Vagina (tissue), 2 donors: Measurements from ENCODE around the gene AHCYL2. TPM values are rescaled to one million over a fixed set of nuclear protein-coding genes. Genes with fewer than 3 reads are reported as not detected.

Source experiments
- DNase-seq, 2 donors: peaks; one replicate each; pipeline ENCODE4 v3.0.0-alpha.2; 2017; ENCODE audit errors: extremely low spot score in 2 of 2
- H3K27ac ChIP-seq: fragments of 200-600 bp; sonication (generic); one replicate; pipeline ENCODE4 v1.5.1; 2019
- H3K27me3 ChIP-seq: fragments of 200-600 bp; sonication (generic); one replicate; pipeline ENCODE4 v1.5.1; 2019
- H3K36me3 ChIP-seq, 2 donors: fragments of 200-600 bp; sonication (generic); one replicate each; pipeline ENCODE4 v1.5.1; 2017 to 2019
- H3K4me1 ChIP-seq: fragments of 200-600 bp; sonication (generic); one replicate; pipeline ENCODE4 v1.5.1; 2019
- H3K4me3 ChIP-seq, 2 donors: fragments of 200-600 bp; sonication (generic); 1 replicate in 1 of 2; 2 replicates in 1 of 2; pipeline ENCODE4 v1.5.1; 2016 to 2019
- H3K9me3 ChIP-seq: fragments of 200-600 bp; sonication (generic); one replicate; pipeline ENCODE4 v1.5.1; 2019
- POLR2A ChIP-seq, 2 donors: fragments of 450-650 bp; IDR thresholded peaks; one replicate each; pipeline ENCODE4 v1.6.1; 2017; ENCODE audit warnings: antibody characterized with exemption in 2 of 2, mild to moderate bottlenecking in 2 of 2, moderate library complexity in 2 of 2
- POLR2AphosphoS5 ChIP-seq, 2 donors: sonication (generic); formaldehyde crosslinking; IDR thresholded peaks; one replicate each; pipeline ENCODE4 v1.9.0; 2017; ENCODE audit warnings: antibody characterized with exemption in 2 of 2, mild to moderate bottlenecking in 2 of 2, low read depth in 1 of 2; ENCODE audit not compliant: insufficient read depth in 1 of 2
- intact Hi-C: fragments of 100-400 bp; cut with DNase I; formaldehyde crosslinking; loops from one replicate; pipeline ENCODE4 v1.15.1; 2023
- total RNA-seq: library from RNA; depleted of rRNA; stranded (reverse); fragments of >200 nt; gene quantifications from one replicate; pipeline ENCODE4 v1.2.3, GENCODE V29; 2016
- TF ChIP-seq, protein P1 (sequence below), 3 experiments: fragments of 450-650 bp in 2 of 3; fragments of 200-600 bp in 1 of 3; sonication (generic) in 1 of 3; IDR thresholded peaks; one replicate each; pipeline ENCODE4 v1.5.1; 2017 to 2019; ENCODE audit warnings: antibody characterized with exemption in 3 of 3, mild to moderate bottlenecking in 2 of 3, moderate library complexity in 2 of 3

AHCYL2 gene
- total RNA-seq, 1 donor from 2014 or later, result 19.6 TPM

DNA sequence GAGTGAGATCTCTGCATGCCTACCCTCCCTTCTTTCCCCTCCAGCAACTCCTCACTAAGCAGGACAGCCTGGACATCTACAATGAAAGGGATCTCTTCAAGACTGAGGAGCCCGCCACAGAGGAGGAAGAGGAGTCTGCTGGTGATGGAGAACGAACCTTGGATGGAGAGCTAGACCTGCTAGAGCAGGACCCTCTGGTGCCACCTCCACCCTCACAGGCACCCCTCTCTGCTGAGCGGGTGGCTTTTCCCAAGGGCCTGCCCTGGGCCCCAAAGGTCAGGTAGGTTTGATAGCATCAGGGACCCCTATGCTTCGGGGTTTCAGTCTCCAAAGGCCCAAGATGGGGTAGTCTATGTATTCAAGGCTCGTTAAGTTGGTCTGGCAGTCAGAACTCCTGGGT lies 233.3 kb downstream of the AHCYL2 start:
- peak in 1 of 2 donors; percentile 67 for DNase-seq
- Histone ChIP-seq H3K27ac (no peak overlapping the region), H3K4me3 (no peak overlapping the region), H3K27me3 (no peaks in the 10 kb centered on the region), H3K4me1 (no peaks in the 10 kb centered on the region), H3K36me3 (no peaks in the 10 kb centered on the region), H3K9me3 (no peaks in the 10 kb centered on the region)
- intact Hi-C loops, result no loop called here
- TF ChIP-seq POLR2AphosphoS5 (IDR thresholded peaks at IDR 0.05; ENCODE audit: insufficient read depth in 1 of 2, low read depth in 1 of 2) (no peak), POLR2A (IDR thresholded peaks at IDR 0.05) (no peak)
- TF ChIP-seq, protein P1, sequence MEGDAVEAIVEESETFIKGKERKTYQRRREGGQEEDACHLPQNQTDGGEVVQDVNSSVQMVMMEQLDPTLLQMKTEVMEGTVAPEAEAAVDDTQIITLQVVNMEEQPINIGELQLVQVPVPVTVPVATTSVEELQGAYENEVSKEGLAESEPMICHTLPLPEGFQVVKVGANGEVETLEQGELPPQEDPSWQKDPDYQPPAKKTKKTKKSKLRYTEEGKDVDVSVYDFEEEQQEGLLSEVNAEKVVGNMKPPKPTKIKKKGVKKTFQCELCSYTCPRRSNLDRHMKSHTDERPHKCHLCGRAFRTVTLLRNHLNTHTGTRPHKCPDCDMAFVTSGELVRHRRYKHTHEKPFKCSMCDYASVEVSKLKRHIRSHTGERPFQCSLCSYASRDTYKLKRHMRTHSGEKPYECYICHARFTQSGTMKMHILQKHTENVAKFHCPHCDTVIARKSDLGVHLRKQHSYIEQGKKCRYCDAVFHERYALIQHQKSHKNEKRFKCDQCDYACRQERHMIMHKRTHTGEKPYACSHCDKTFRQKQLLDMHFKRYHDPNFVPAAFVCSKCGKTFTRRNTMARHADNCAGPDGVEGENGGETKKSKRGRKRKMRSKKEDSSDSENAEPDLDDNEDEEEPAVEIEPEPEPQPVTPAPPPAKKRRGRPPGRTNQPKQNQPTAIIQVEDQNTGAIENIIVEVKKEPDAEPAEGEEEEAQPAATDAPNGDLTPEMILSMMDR (IDR thresholded peaks at IDR 0.05), result no peak

DNA sequence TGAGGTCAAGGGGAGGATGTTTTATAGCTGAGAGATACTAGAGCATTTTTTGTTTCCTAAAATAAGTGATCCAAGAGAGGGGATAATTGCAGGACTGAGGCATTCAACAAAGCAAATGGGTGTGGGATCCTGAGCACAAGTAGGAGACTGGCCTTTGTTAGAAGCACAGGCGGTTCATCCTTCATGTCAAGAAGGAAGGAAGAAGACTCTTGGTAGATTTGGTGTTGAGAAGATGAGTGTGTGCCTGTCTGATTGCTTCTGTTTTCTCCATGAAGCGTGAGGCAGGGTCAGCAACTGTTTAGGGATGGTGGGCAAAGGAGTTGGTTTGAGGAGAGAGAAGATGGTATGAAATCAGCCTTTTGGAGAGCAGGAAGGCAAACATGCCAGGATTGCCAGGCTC lies 237.0 kb downstream of the AHCYL2 start:
- intact Hi-C loops, result loop anchor here (10.0 kb wide), 1 partner anchor 97 kb away; no protein-coding TSS in a partner anchor
- H3K27ac ChIP-seq, result no peak overlapping the region
- DNase-seq, result no peak
- no peak overlapping the region for H3K4me3 ChIP-seq
- no peaks in the 10 kb centered on the region for H3K4me1 ChIP-seq
- H3K27me3 ChIP-seq, result no peaks in the 10 kb centered on the region
- TF ChIP-seq, protein P1 (IDR thresholded peaks at IDR 0.05), result no peak
- TF ChIP-seq POLR2AphosphoS5 (IDR thresholded peaks at IDR 0.05; ENCODE audit: insufficient read depth in 1 of 2, low read depth in 1 of 2) (no peak), POLR2A (IDR thresholded peaks at IDR 0.05) (no peak)
- H3K36me3 ChIP-seq, result no peaks in the 10 kb centered on the region
- H3K9me3 ChIP-seq, result no peaks in the 10 kb centered on the region

DNA sequence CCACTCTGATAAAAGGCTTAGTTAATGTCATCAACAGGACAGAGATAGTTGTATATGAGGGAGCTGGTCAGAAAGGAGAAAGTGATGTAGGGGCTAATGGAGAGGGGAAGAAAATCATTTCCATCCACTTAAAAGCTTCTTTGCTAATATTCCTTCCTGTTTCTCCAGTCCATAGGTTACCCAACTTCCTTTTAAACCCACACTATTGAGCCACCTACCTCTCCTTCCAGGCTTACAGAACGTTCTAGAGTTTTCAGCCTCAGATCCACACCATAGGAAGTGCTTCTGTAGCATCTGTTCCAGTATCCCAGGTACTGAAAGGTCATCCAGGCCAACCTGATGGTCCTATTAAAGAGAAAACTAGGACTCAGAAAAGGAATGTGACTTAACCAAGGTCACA lies 237.6 kb downstream of the AHCYL2 start:
- DNase-seq, result no peak
- intact Hi-C loops, result loop anchor here (10.0 kb wide), 1 partner anchor 98 kb away; no protein-coding TSS in a partner anchor
- Histone ChIP-seq H3K4me3 (no peak overlapping the region), H3K27ac (no peak overlapping the region), H3K9me3 (no peaks in the 10 kb centered on the region), H3K27me3 (no peaks in the 10 kb centered on the region), H3K36me3 (no peaks in the 10 kb centered on the region), H3K4me1 (no peaks in the 10 kb centered on the region)
- no peak for TF ChIP-seq POLR2AphosphoS5 (IDR thresholded peaks at IDR 0.05; ENCODE audit: insufficient read depth in 1 of 2, low read depth in 1 of 2)
- TF ChIP-seq, protein P1 (IDR thresholded peaks at IDR 0.05), result no peak
- TF ChIP-seq POLR2A (IDR thresholded peaks at IDR 0.05), result no peak

DNA sequence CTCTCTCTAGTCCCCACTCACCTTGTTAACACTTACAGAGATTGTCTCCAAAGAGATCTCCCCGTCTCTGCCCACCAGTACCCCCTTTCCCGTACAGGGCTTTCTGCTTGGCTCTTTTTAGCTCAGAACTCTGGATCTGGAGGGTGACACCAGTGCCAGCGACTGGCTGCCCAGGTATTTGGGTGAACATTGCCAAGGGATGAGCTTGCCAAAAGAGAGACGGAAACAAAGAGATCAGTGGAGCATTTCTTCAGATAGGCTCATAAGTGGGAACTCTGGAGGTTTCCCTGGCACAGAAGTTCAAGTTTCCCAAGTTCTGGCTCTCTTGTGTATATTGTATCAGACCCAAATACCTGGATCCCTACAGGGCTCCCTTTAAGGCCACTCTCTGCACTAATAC lies 239.4 kb downstream of the AHCYL2 start:
- Histone ChIP-seq H3K4me3 (no peak overlapping the region), H3K36me3 (no peaks in the 10 kb centered on the region), H3K9me3 (no peaks in the 10 kb centered on the region), H3K27me3 (no peaks in the 10 kb centered on the region), H3K4me1 (no peaks in the 10 kb centered on the region), H3K27ac (no peak overlapping the region)
- no peak for TF ChIP-seq POLR2A (IDR thresholded peaks at IDR 0.05)
- TF ChIP-seq, protein P1 (IDR thresholded peaks at IDR 0.05), result no peak
- no peak for TF ChIP-seq POLR2AphosphoS5 (IDR thresholded peaks at IDR 0.05; ENCODE audit: insufficient read depth in 1 of 2, low read depth in 1 of 2)
- intact Hi-C loops, result loop anchor here (10.0 kb wide), 1 partner anchor 99 kb away; no protein-coding TSS in a partner anchor
- DNase-seq, result no peak

DNA sequence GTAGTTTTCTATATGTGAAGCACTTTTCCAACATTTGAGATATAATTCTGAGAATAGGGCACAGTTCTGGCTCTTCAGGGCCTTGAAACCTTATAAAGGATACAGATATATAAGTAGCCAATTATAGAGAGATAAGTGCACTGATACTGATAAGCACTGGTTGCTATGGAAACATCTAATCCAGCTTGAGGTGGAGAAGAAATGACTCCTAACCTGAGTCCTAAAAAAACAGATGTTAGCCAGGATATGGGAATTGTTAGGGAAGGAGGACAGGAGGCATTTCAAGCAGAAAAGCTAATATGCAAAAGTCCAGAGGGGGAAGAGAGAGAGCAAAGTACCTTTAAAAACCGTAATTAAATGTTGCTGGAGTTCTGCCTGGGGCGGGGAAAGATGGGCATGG lies 240.2 kb downstream of the AHCYL2 start:
- DNase-seq, result no peak
- Histone ChIP-seq H3K4me3 (no peak overlapping the region), H3K36me3 (no peaks in the 10 kb centered on the region), H3K9me3 (no peaks in the 10 kb centered on the region), H3K27me3 (no peaks in the 10 kb centered on the region), H3K4me1 (no peaks in the 10 kb centered on the region), H3K27ac (no peak overlapping the region)
- intact Hi-C loops, result loop anchor here (10.0 kb wide), 1 partner anchor 100 kb away; no protein-coding TSS in a partner anchor
- TF ChIP-seq POLR2AphosphoS5 (IDR thresholded peaks at IDR 0.05; ENCODE audit: insufficient read depth in 1 of 2, low read depth in 1 of 2), result no peak
- TF ChIP-seq POLR2A (IDR thresholded peaks at IDR 0.05), result no peak
- TF ChIP-seq, protein P1 (IDR thresholded peaks at IDR 0.05), result no peak
